Bronchus fibroblast of lung (primary cell): ENCODE data around the gene VPS35. TPM values are rescaled to one million over a fixed set of nuclear protein-coding genes. Genes with fewer than 3 reads are reported as not detected.

ENCODE experiments used
- total RNA-seq: library from RNA; depleted of rRNA; stranded (reverse); fragments of >200 nt; gene quantifications from 2 replicates; pipeline ENCODE4 v1.2.3, GENCODE V29; 2015

Gene VPS35
- 60.2 and 65.4 TPM in 2 replicates for total RNA-seq

GRCh38 chr16:46688654-46689364 is at the start of gene VPS35:
Gene VPS35, minus strand, starts transcription at chr16:46689178. Its CDS starts 45 bp downstream, at chr16:46689133.

GRCh38 chr16:46689365-46690280 is 645 bp upstream of the VPS35 start, which contains the start of gene ORC6:
Gene ORC6, plus strand, starts transcription at chr16:46689659. Its CDS starts 47 bp downstream, at chr16:46689706.

DNA sequence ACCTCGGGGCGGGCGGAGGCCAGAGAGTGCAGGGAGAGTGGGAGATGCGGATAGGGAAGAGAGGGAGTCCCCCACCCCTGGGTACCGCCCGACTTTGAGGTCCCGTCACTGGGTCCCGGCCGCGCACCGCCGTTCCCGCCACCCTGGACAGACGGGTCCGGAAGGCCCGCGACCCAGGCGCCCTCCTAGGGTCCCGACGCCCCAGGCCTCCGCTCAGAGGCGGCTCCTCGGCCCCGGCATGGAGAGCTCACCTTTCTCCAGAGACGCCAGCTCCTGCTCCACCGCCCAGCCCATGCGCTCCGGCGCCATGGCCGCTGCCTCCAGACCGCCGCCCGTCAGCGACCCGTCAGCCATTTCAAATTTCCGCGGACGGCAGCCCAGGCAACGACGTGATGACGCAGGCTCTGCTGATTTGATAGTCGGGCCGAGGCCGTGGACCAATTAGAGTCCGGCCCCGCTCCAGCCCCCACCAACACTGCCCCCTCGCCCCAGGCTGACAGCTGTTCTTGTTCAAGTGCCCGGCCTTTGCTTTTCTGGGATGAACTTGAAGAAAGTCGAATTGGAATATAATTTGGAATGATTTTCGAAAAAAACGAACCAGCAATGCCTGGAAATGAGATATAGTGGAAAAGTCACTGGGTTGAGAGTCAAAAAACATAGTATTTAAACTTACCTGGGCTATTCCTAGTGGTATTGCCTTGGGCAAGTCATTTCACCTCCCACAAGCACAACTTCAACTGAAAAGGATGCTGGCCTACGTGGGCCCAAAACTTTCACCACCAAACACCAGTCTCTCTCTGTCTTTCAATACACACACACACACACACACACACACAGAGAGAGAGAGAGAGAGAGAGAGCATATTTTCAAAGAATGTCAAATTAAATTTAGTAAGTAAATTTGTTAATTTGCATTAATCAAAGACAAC is 67.7 kb downstream of the VPS35 start, which contains the start of gene SHCBP1:
SHCBP1 (minus strand) TSS at position 374 of the 928 bp plus-strand sequence; CDS start at position 354, 20 bp downstream.

Other genes starting within 250 kb of the VPS35 start
- 27.8 and 29.9 TPM in 2 replicates for gene SHCBP1, start 67.8 kb downstream of the VPS35 start, total RNA-seq
- 27.4 and 28.7 TPM in 2 replicates for gene ORC6, start 481 bp upstream of the VPS35 start, total RNA-seq
- under 0.01 TPM in 2 replicates for gene MYLK3, start 59.2 kb upstream of the VPS35 start, total RNA-seq
- 4.6 and 4.7 TPM in 2 replicates for gene C16orf87, start 142.0 kb upstream of the VPS35 start, total RNA-seq
- gene GPT2, start 195.2 kb upstream of the VPS35 start, total RNA-seq: 24.2 and 27.1 TPM in 2 replicates